ENCODE results near the gene NEK11. TPM values are rescaled to one million over a fixed set of nuclear protein-coding genes. Genes with fewer than 3 reads are reported as not detected.

Gene NEK11
- total and polyA plus RNA-seq, 11 donors: 0.38 to 4.3 (median 2.1) TPM

- intact Hi-C loops (cut with DNase I): no loop called here
- WGBS, 4 donors: 96 to 98% (median 97%) methylated on average over 5 of the region's 5 CpGs
- Histone ChIP-seq H3K4me3 (no peak overlapping the region), H3K4me1 (no peaks in the 10 kb centered on the region), H3K36me3 (peaks cover 0 to 56% (median 36%) of the 10 kb centered on the region in 9 donors), H3K27ac (no peak overlapping the region), H3K27me3 (no peaks in the 10 kb centered on the region), H3K9me3 (no peaks in the 10 kb centered on the region)
- DNase-seq: no peak
- no peak for TF ChIP-seq CTCF (IDR thresholded peaks at IDR 0.05)
- no peak for TF ChIP-seq POLR2A (IDR thresholded peaks at IDR 0.05)
- ATAC-seq: no peak
Measured at GRCh38 chr3:130991126-130991525, 35.6 kb upstream of the NEK11 start.

- DNase-seq (no peak), ATAC-seq (no peak)
- 87 to 93% (median 91%) methylated on average over 3 of the region's 3 CpGs for WGBS, 4 donors
- H3K9me3 ChIP-seq: no peaks in the 10 kb centered on the region
- no peaks in the 10 kb centered on the region for H3K4me1 ChIP-seq
- intact Hi-C loops (cut with DNase I): no loop called here
- no peak overlapping the region for H3K4me3 ChIP-seq
- H3K27ac ChIP-seq: no peak overlapping the region
- peaks cover 0 to 66% (median 49%) of the 10 kb centered on the region in 9 donors for H3K36me3 ChIP-seq
- no peak for TF ChIP-seq CTCF (IDR thresholded peaks at IDR 0.05)
- no peak for TF ChIP-seq POLR2A (IDR thresholded peaks at IDR 0.05)
- H3K27me3 ChIP-seq: no peaks in the 10 kb centered on the region
Measured at GRCh38 chr3:130992344-130992743, 34.3 kb upstream of the NEK11 start.

- intact Hi-C loops (cut with DNase I): no loop called here
- no peaks in the 10 kb centered on the region for H3K4me1 ChIP-seq
- H3K27me3 ChIP-seq: no peaks in the 10 kb centered on the region
- DNase-seq (no peak), ATAC-seq (no peak)
- WGBS, 4 donors: 93 to 97% (median 96%) methylated on average over 7 of the region's 7 CpGs
- H3K9me3 ChIP-seq: no peaks in the 10 kb centered on the region
- TF ChIP-seq CTCF (IDR thresholded peaks at IDR 0.05) (no peak), POLR2A (IDR thresholded peaks at IDR 0.05) (no peak)
- no peak overlapping the region for H3K27ac ChIP-seq
- no peak overlapping the region for H3K4me3 ChIP-seq
- H3K36me3 ChIP-seq: peaks cover 0 to 100% (median 86%) of the 10 kb centered on the region in 9 donors
Measured at GRCh38 chr3:130997289-130997688, 29.4 kb upstream of the NEK11 start.

GRCh38 chr3:131001071-131001470 lies 25.6 kb upstream of the NEK11 start:
- TF ChIP-seq POLR2A (IDR thresholded peaks at IDR 0.05): no peak
- TF ChIP-seq CTCF (IDR thresholded peaks at IDR 0.05): no peak
- H3K9me3 ChIP-seq: no peaks in the 10 kb centered on the region
- DNase-seq (no peak), ATAC-seq (no peak)
- peaks cover 0 to 6% (median 0%) of the 10 kb centered on the region in 12 donors for H3K4me1 ChIP-seq
- no peak overlapping the region for H3K27ac ChIP-seq
- 85 to 92% (median 88%) methylated on average over 1 of the region's 1 CpG for WGBS, 4 donors
- H3K27me3 ChIP-seq: no peaks in the 10 kb centered on the region
- H3K4me3 ChIP-seq: no peak overlapping the region
- intact Hi-C loops (cut with DNase I): no loop called here
- peaks cover 0 to 99% (median 56%) of the 10 kb centered on the region in 9 donors for H3K36me3 ChIP-seq
